Uterus (tissue), 2 donors: ENCODE results near the gene DUS4L.

ENCODE experiments used
- POLR2A ChIP-seq, 2 donors: fragments of 450-650 bp; IDR thresholded peaks; one replicate each; pipeline ENCODE4 v1.6.1; 2016; ENCODE audit warnings: antibody characterized with exemption in 2 of 2, mild to moderate bottlenecking in 1 of 2, moderate library complexity in 1 of 2
- TF ChIP-seq, protein P1 (sequence below), 4 experiments: fragments of 200-600 bp in 2 of 4; fragments of 450-650 bp in 2 of 4; sonication (generic) in 2 of 4; IDR thresholded peaks; one replicate each; pipeline ENCODE4 v1.5.1; 2016 to 2019; ENCODE audit warnings: antibody characterized with exemption in 4 of 4, mild to moderate bottlenecking in 2 of 4, moderate library complexity in 1 of 4

DNA sequence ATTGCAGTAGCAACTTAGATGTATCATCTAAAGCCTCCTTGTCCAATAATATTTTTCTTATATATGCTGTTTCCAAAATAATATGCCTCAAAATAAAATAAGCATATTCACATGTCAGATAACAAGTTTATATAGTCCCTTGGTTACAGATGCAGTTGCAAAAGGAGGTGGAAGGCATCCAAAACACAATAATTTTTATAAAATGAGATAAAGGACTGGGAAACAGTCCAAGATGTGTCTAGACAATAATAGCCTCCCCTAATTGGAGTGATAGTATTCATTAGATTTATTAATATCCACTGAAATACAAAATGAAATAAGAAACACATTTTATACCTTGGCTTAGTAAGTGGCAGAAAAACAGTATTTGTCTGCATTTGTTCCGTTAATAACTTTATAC, 46.6 kb downstream of the DUS4L start:
- TF ChIP-seq, protein P1, sequence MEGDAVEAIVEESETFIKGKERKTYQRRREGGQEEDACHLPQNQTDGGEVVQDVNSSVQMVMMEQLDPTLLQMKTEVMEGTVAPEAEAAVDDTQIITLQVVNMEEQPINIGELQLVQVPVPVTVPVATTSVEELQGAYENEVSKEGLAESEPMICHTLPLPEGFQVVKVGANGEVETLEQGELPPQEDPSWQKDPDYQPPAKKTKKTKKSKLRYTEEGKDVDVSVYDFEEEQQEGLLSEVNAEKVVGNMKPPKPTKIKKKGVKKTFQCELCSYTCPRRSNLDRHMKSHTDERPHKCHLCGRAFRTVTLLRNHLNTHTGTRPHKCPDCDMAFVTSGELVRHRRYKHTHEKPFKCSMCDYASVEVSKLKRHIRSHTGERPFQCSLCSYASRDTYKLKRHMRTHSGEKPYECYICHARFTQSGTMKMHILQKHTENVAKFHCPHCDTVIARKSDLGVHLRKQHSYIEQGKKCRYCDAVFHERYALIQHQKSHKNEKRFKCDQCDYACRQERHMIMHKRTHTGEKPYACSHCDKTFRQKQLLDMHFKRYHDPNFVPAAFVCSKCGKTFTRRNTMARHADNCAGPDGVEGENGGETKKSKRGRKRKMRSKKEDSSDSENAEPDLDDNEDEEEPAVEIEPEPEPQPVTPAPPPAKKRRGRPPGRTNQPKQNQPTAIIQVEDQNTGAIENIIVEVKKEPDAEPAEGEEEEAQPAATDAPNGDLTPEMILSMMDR (IDR thresholded peaks at IDR 0.05), result no peak
- no peak for TF ChIP-seq POLR2A (IDR thresholded peaks at IDR 0.05)
